Measurements from ENCODE around the gene MAP4K5. TPM values are rescaled to one million over a fixed set of nuclear protein-coding genes. Genes with fewer than 3 reads are reported as not detected.

MAP4K5 gene
- total and polyA plus RNA-seq, 12 donors: 9.2 to 205 (median 33.4) TPM

DNA sequence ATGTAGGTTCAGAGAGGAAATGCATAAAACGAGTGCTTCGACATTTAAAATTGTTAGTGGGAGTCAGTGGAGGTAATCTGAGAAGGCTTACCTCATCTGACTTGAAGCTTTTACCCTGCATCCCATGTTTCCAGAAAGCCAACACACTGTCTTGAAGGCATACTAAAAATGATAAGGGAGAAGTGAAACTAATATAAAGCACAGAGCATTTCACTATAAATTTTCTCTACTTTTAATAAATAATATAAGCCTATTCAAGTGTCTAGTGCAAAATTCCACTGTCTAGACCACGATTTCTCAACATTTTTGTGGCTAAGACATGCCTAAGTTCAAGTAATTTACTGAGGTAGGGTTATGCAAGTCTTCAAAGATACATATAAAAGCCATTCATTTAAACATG lies 106.6 kb downstream of the MAP4K5 start:
- no peaks in the 10 kb centered on the region for H3K4me1 ChIP-seq (replicated peaks in 1 of 2)
- no peak overlapping the region for H3K27ac ChIP-seq
- WGBS, 4 donors: 73 to 82% (median 78%) methylated on average over 3 of the region's 3 CpGs
- H3K36me3 ChIP-seq (replicated peaks in 1 of 2): peaks cover 0 to 23% of the 10 kb centered on the region in 2 donors
- no peak for DNase-seq
- H3K27me3 ChIP-seq: no peaks in the 10 kb centered on the region
- H3K4me3 ChIP-seq: no peak overlapping the region
- H3K9me3 ChIP-seq (replicated peaks in 1 of 3): no peaks in the 10 kb centered on the region
- TF ChIP-seq POLR2A (IDR thresholded peaks at IDR 0.05): no peak
- TF ChIP-seq, protein P1, sequence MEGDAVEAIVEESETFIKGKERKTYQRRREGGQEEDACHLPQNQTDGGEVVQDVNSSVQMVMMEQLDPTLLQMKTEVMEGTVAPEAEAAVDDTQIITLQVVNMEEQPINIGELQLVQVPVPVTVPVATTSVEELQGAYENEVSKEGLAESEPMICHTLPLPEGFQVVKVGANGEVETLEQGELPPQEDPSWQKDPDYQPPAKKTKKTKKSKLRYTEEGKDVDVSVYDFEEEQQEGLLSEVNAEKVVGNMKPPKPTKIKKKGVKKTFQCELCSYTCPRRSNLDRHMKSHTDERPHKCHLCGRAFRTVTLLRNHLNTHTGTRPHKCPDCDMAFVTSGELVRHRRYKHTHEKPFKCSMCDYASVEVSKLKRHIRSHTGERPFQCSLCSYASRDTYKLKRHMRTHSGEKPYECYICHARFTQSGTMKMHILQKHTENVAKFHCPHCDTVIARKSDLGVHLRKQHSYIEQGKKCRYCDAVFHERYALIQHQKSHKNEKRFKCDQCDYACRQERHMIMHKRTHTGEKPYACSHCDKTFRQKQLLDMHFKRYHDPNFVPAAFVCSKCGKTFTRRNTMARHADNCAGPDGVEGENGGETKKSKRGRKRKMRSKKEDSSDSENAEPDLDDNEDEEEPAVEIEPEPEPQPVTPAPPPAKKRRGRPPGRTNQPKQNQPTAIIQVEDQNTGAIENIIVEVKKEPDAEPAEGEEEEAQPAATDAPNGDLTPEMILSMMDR (IDR thresholded peaks at IDR 0.05): no peak
- intact Hi-C loops (cut with DNase I): no loop called here

DNA sequence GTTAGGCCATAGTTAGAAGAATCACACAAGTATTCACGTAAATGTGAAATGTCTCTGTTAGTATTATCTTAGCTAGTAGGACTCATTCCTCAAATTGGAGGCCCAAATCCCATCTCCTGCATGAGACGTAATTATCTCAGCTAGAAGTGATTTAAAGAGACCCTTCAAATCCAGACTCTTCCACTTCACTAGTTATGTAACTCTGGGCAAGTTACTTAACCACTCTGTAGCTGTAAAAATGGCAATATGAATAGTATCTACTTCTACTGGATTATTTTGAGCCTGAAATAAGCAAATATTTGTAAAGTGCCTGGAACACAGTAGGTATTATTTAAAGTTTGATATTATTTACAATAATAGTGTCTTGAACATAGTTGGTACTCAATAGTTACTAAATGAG lies 107.3 kb downstream of the MAP4K5 start:
- 93 to 96% (median 94%) methylated on average over 2 of the region's 2 CpGs for WGBS, 4 donors
- TF ChIP-seq, protein P1 (IDR thresholded peaks at IDR 0.05): no peak
- TF ChIP-seq POLR2A (IDR thresholded peaks at IDR 0.05): no peak
- H3K36me3 ChIP-seq (replicated peaks in 1 of 2): peaks cover 0 to 23% of the 10 kb centered on the region in 2 donors
- H3K9me3 ChIP-seq (replicated peaks in 1 of 3): no peaks in the 10 kb centered on the region
- no peak overlapping the region for H3K27ac ChIP-seq
- H3K4me1 ChIP-seq (replicated peaks in 1 of 2): no peaks in the 10 kb centered on the region
- no peak for DNase-seq
- no peaks in the 10 kb centered on the region for H3K27me3 ChIP-seq
- no peak overlapping the region for H3K4me3 ChIP-seq
- intact Hi-C loops (cut with DNase I): no loop called here

DNA sequence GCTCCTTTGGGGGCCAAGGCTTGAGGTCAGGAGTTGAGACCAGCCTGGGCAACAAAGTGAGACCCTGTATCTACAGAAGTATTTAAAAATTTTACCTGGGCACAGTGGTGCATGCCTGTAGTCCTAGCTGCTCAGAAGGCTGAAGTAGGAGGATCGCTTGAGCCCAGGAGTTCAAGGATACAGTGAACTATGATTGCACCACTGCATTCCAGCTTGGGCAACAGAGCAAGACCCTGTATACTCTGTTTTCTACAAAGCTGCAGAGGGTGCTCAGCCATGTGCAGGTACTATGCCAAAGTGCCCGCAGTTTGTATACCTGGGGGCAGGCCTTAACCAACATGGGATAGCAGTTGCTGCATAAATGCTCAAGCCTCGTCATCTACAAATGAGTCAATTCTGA lies 108.8 kb downstream of the MAP4K5 start:
- Histone ChIP-seq H3K36me3 (replicated peaks in 1 of 2) (peaks cover 0 to 23% of the 10 kb centered on the region in 2 donors), H3K9me3 (replicated peaks in 1 of 3) (no peaks in the 10 kb centered on the region), H3K4me3 (no peak overlapping the region), H3K27ac (no peak overlapping the region), H3K27me3 (no peaks in the 10 kb centered on the region), H3K4me1 (replicated peaks in 1 of 2) (no peaks in the 10 kb centered on the region)
- WGBS, 4 donors: 92 to 100% (median 95%) methylated on average over 3 of the region's 3 CpGs
- intact Hi-C loops (cut with DNase I): no loop called here
- DNase-seq: no peak
- TF ChIP-seq POLR2A (IDR thresholded peaks at IDR 0.05): no peak
- TF ChIP-seq, protein P1 (IDR thresholded peaks at IDR 0.05): no peak

DNA sequence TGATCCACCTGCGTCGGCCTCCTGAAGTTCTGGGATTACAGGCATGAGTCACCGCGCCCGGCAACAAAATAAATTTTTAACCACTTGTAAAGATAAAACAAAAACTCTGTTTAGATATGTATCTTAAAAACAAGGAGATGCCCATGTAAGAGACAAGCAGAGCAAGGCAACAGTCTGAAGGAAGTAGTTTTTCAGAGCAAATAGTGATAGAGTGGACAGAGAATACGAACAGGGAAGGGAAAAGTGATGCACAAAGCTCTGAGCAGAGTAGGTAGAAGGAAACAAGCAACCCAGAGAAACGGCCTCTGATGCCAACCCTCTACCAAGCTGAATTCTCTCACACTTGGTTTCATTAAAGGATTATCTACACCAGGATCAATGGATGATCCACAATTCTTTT lies 110.9 kb downstream of the MAP4K5 start:
- Histone ChIP-seq H3K27ac (no peak overlapping the region), H3K27me3 (no peaks in the 10 kb centered on the region), H3K36me3 (replicated peaks in 1 of 2) (peaks cover 0 to 23% of the 10 kb centered on the region in 2 donors), H3K4me1 (replicated peaks in 1 of 2) (peaks cover 4 to 10% of the 10 kb centered on the region in 2 donors), H3K9me3 (replicated peaks in 1 of 3) (no peaks in the 10 kb centered on the region), H3K4me3 (no peak overlapping the region)
- no peak for DNase-seq
- intact Hi-C loops (cut with DNase I): no loop called here
- no peak for TF ChIP-seq POLR2A (IDR thresholded peaks at IDR 0.05)
- TF ChIP-seq, protein P1 (IDR thresholded peaks at IDR 0.05): no peak
- 95 to 96% (median 96%) methylated on average over 7 of the region's 7 CpGs for WGBS, 4 donors

All from adrenal gland (tissue), 12 donors.